Measurements from ENCODE around the gene JPH2. TPM values are rescaled to one million over a fixed set of nuclear protein-coding genes. Genes with fewer than 3 reads are reported as not detected.
"Not testable (repeated sequence)": the region's sequence is repeated elsewhere in the genome, so short reads cannot be mapped to it uniquely, and the experiment has no call there.

The JPH2 gene
- total RNA-seq = 11.3 TPM

DNA sequence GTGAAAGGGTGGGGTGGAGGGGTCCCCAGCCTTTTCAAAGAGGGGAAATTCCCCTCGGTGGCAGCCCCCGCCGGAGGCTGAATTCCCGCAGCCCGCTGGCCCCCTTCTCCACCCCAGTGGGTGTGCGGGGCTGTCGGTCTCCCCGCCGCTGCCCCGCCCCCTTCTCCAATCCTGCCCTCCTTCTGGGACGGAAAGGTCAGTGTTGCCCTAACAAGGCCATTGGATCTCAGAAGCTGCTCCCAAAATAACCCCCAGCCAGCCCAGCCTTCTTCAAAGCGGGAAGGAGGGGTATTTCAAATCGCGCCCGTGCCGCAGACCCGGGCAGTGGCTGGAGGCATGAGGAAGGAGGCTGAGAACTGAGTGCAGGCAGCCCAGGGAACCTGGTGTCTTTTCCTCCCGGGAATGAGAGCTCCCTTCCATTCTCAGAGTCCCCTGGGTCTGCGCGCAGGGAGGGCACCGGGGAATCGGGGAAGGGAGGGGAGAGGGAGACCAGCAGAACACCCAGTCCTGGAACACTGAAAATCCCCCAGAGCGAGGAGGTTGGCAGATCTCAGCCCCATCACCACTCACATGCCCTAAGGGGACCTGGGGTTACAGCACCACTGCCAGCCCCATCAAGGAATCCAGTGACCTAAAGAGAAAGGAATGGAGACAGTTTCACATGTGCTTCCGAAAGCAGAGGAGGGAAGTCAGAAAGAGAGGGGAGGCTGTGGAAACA is at the start of gene JPH2:
Gene JPH2, minus strand, starts transcription at position 135 of the 718 bp plus-strand sequence. CDS start 483 bp downstream, outside the sequence.
- DNase-seq = peak; percentile 43

DNA sequence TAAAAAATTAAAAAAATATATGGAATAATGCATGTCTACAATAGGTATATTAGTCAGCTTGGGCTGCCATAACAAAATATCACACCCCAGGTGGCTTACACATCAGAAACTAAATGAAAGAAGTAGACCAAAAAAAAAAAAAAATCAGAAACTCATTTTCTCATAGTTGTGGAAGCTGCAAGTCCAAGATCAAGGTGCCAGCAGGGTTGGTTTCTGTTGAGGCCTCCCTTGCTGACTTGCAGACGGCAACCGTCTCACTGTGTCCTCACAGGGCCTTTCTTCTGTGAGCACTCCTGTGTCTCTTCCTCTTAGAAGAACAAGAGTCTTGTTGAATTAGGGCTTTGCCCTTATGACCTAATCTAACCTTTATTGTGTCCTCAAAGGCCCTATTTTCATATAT is 48.7 kb upstream of the JPH2 start:
- no peak for DNase-seq

DNA sequence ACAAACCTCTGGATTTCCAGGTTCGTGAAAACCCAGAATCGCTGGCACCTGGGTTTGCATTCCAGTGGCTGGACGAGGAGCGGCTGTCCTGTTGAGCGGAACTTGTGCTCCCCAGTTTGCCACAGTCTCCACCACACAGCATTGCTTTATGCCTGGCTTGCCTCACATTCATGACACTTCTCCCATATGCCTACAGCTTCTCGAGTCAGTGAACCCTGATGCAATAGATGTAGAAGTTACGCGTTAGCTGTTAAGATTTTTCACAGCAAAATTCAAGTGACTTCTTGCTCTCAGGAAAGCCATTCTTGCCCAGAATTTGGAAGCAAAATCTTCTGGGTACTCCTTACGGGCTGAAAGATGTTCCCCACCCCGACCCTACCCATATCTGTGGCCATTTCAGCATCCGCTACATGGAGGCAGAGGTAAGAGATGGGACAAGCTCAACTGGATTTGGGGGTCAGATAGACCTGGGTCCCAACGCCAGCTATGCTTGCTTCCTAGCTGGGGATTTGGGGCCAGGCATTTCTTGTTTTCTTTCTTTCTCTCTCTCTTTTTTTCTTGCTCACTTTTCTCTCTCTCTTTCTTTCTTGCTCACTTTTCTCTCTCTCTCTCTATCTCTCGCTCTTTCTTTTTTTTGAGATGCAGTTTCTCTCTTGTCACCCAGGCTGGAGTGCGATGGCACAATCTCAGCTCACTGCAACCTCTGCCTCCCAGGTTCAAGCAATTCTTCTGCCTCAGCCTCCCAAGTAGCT is 47.8 kb upstream of the JPH2 start:
- DNase-seq = no peak

DNA sequence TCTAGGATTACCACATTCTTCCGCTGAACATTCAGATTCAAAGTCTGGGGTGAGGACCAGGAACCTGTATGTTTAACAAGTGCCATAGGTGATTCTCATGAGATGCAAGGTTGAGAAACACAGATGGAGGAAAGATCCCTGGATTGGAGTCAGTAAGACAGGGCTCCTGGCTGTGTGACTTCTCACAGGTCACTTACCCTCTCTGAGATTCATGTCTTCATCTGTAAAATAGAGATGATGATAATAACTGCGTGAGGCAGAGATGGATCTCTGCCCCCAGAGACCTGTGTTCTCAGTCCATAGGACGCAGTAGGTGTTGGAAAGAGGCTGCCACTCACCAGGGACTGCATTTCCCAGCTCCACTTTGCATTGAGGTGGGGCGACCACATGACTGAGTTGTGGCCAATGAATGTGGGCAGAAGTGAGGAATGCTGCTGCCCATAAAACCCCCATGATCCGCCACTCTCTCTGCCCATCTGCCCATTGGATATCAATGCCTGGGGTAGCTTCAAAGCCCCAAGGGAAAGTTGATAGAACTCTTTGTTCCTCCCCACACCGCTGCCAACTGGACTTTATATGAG is 46.5 kb upstream of the JPH2 start:
- DNase-seq = no peak

DNA sequence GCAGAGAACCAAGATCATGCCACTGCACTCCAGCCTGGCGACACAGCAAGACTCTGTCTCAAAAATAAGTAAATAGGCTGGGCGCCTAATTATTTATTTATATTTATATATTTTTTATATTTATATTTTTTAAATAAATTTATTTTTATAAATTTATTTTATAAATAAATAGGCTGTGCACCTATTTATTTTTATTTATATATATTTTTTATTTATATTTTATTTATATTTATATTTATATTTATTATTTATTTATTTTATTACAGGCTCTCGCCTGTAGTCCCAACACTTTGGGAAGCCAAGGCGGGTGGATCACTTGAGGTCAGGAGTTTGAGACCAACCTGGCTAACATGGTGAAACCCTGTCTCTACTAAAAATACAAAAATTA is 45.5 kb upstream of the JPH2 start:
- not testable (repeated sequence) for DNase-seq

DNA sequence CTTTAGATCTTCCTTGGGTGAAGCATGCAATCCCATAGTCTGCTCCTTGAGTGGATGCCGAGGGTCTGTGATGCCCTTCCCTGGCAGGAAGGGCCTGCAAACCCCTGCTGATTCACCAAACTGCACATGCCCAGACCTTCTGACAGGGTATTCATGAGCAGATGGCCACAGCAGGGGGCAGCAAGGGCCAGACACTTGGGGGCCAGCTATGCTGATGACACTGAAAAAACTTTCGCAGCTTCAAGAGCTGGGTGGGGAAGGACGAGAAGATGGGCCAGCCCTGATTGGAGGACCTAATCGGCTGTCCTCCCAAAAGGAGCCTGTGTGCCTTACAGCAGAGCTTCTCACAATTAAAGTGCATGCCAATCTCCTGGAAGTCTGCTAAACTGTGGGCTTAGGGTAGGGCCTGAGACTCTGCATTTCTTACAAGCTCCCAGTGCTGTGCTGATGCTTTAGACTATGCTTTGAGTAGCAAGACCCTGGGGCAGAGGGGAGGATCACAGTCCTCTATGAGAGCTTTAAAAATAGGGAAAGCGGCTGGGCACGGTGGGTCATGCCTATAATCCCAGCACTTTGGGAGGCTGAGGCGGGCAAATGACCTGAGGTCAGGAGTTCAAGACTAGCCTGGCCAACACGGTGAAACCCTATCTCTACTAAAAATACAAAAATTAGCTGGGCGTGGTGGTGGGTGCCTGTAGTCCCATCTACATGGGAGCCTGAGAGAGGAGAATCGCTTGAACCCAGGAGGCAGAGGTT is 44.9 kb upstream of the JPH2 start:
- no peak for DNase-seq

DNA sequence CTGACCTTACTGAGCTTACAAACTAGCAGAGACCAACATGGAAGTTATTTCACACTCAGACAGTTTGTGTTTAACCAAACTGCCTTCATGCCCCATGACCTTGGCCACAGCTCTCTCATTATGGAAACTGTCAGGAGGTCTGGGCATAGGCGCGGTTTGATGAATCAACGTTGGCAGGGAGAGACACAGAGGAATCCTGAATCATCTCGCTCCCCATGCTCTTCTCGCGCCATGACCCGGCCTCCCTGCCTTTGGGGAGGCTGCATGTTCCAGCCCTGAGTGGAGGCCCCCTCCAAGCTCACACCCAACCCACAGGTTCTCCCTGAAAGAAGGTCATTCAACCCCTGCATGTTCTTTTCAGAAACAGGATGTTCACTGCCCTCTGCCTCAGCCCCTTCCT is 44.2 kb upstream of the JPH2 start:
- no peak for DNase-seq

DNA sequence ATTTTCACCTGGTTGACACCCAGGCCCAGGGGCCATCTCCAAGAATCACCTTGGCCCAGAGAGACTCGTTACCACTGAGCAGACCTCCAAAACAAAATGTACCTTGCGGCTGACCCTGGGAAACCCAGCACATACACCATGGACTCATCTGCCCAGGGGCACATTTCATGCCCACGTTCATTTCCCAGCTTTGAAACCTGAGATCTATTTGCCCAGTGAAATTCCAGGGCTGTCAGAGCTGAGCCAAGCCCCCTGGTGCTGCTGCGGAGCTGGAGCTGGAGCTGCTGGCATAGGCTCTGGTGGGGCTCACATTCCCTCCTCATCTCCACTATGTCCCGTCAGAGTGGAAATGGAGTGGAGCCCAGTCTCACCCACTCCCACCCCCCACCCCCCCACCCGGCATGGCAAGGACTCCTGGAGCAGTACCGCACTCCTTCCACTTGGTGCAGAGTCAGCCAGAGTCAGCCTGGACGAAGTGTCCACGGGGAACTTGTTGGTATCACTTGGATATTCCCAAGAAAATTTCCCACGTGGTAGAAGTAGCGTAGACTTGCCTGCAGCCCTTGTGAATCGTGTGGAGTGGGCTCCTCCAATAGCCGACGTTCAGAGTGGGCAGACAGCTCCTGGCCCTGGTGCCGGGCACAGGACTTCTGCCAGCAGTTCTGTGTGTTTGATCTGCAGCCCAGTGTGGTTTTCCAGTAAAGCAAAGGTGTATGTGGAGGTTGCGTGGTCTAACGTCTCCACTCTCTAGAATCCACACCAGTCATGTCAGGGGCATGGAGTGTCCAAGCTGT is 41.7 kb upstream of the JPH2 start:
- DNase-seq = no peak

DNA sequence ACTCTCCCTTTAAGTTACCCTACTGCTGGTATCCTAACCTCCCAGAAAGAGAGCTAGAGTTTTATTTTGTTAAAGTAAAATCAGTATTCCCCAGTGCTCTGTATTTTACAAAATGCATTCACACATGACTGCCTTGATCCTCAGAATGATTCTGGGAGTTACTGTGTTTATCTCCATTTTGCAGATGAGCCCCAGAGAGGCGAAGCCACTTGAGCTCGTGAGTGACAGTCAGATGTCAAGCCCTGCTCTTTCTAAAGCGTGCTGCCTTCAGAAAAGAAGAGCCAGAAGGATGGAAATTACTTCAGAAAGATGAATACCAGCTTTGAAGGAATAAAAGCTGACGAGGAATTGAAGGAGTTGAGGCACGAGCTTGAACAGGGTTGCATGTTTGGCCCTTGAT is 37.6 kb upstream of the JPH2 start:
- DNase-seq = no peak

DNA sequence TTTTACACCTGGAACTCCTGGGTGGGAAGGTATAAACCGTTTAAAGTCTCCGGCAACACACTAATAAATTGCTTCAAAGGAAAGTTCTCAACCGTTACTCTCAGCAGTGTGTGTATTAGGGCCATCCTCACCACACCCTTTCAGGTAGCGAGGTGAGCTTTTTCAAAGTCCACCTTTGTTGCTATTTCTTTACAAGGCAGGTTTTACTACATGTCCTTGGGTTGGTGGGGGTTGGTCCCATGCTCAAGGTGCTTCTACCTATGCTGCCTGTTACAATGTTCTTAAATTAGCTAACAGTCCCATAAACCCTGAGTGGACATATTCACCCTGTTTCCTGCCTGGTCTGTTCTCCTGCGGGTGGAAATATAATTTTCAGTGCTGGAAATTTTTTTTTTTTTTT is 36.7 kb upstream of the JPH2 start:
- DNase-seq = no peak

DNA sequence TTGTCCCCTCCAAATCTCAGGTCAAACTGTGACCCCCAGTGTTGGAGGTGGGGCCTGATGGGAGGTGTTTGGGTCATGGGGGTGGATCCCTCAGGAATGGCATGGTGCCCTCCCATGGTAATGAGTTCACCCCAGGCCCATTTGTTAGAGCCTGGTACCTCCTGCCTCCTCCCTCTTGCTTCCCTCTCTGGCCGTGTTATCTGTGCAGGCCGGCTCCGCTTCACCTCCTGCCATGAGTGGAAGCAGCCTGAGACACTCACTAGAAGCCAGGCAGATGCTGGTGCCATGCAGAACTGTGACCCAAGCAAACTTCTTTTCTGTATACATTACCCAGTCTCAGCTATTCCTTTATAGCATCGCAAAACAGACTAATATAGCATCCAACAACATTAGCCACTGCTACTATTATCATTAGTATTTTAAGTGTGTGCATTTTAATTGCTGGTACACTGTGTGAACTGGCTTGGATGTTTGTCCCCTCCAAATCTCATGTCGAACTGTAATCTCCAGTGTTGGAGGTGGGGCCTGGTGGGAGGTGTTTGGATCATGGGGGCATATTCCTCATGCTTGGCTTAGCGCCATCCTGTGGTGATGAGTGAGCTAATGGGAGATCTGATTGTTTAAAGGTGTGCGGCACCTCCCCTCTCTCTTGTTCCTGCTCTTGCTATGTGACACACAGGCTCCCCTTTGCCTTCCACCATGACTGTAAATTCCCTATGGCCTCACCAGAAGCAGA is 35.8 kb upstream of the JPH2 start:
- no peak for DNase-seq

DNA sequence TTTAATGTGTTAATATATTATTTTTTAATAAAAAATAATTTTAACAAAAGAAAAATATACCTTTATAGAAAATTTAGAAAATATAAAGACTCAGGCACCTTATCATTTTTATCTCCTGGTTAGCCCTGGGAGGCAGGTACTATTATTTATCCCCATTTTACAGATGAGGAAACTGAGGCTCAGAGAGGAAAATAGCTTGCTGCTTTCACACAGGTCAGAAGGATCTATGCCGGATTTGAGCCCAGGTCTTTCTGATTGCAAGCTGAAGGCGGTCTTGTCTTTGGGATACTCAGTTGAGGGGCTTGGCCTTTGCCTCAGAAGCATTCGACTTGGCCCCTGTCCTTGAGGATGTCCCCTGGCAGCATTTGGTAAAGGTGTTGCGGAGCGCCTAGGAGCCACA is 35.0 kb upstream of the JPH2 start:
- no peak for DNase-seq

DNA sequence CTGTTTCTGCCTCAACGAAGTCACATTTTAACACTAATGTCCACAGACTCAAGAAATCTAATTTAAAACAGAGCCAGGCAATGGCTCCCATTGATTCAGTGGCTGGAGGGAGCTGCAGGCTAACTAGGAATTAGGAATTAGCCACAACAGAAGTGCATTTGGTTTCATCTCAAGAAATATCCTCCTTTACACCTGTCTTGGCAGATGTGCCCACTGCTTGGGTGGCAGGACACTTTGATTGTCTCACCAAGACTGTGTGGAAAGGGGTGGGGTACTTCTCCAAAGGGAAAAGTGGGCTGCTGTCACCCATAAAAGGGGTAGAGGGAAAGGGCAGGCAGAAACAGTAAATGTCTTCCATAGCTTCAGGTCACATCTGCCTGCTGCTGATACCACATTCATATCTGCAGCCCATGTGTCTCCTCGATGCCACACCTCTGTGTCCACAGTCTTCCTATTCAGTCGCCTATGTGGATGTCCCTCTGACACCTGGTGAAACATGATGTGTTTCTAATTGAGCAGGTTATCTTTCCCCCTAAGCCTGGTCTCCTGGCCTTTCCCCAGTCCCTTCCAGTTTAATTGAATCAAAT is 34.5 kb upstream of the JPH2 start:
- DNase-seq = no peak

DNA sequence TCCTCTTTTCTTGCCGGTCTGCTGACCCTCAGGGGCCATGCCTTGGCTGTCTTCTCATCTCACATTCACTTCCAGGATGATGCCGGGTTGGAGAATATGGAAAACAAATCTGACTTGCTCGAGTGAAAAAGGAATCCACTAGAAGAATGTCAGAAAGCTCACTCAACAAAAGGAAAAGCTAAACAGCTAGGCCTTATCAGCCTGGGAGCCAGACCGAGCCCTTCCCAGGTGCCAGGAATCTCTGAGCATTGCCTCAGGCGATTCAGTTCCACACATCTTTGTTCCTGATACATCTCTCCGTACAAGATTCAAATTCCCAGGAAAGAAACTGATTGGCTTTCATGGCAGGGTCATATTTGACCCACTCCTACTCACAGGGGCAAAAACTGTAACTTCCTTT is 32.8 kb upstream of the JPH2 start:
- no peak for DNase-seq

DNA sequence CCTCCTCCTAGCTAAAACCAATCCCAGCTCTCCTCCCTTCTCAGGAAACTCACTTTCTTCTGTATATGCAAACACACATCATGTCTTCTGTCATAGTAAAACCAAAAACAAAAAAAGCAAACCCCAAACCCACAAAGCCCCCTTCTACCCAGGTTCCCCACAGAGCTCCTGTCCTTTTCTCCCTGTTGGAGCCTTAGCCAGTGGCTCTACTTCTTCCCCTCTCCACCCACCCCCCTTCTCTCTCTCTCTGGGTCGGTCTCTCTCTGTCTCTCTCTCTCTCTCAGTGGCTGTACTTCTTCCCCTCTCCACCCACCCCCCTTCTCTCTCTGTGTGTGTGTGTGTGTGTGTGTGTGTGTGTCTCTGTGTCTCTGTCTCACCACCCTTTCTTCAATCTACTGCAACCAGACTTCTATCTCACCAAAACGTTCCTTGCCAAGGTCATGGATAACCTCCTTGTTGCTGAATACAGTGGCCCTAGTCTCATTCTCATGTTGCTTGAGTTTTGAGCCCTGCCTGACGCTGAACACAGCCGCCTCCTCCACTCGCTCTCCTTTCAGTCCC is 32.3 kb upstream of the JPH2 start:
- no peak for DNase-seq

DNA sequence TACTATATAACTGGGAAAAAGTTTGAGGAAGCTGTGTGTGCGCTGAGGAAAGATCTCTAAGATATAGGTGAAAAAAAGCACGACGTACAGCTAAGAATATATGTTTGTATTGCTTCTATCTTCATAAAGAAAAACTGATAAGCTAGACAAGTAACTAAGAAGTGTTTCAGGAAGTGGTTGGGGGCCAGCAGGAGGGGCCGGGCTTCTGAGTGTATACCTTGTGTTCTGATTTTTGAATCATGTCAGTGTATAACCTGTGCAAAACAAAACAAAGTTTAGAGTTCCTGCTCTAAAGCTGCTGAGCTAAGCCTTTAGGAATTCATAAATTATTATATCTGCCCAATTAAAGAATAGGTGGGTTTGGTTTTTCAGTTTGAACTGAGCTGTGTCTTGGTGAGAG is 31.5 kb upstream of the JPH2 start:
- DNase-seq = no peak

DNA sequence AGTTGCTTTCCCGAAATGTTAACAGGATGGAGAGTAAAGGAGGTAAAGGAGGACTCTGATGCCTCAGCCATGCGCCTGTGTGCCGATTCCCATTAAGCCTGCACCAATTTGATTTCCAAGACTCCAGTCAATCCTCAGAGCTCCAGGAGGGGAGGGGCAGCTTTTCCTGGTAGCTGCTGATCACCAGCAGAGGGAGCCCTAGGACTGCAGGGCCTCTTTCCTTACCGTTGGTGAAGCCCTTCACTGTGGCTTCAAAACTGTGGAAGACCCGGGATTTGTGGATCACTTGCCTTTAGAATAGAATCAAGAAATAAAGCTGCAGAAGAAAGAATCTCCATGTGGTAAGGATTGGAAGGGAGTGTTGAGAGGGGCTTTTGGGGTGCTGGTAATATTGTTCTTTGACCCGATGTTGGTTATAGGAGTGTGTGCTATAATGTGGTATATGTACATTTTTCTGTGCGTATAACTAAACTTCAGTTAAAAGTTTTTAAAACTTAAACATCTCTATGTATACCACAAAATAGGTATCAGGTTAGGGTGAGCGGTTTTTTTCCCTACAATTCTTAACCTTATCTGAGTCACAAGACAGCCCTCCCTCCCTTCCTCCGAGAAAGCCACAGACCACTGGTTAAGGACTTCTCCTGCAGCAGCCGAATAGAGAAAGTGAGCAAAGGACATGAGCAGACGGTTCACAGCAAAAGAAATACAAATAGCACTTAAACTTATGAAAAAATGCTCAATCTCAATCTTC is 30.5 kb upstream of the JPH2 start:
- DNase-seq = peak; percentile 11

DNA sequence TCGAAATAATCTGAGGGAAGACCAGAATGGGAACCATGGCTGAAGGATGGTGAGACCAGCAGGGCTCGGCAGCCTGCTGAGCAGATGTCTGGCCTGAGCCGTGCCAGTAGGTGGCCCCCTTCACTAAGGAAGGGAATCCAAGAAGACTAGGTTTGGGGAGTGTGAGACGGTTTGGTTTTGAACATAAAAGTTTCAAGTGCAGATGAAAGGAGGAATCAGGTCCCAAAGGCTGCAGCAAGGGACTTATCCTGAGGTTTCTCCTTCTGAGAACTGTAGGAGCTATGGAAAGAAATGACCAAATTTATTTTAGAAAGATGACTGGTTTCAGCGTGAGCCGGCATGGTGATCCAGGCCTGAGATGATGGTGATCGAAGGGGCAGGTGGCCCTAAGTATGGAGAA is 28.1 kb upstream of the JPH2 start:
- peak; percentile 41 for DNase-seq

DNA sequence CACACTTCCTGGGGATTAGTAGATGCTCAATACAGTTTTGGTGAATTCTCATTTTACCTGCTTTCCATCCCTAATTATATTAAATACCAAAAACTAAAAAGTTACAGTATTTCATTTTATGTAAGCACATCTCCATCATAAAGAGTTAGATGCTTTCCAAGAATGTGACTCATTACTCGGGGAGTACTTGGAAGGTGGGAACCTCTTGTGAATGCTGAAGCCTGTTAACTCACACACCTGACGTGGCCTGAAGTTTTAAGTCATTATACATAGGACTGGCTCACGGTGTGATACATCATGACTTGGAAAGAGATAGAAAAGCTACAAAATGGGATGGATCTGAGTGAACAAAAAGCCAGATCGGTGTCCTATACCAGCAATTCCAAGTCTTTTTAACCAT is 25.8 kb upstream of the JPH2 start:
- DNase-seq = no peak

All from skin of body (tissue), 2 donors.